Lower leg skin (tissue), 3 donors: ENCODE results near the gene MTUS2.

ENCODE experiments used
- POLR2A ChIP-seq, 2 donors: fragments of 450-650 bp; IDR thresholded peaks; one replicate each; pipeline ENCODE4 v1.6.1; 2016 to 2017; ENCODE audit warnings: antibody characterized with exemption in 2 of 2, mild to moderate bottlenecking in 1 of 2, moderate library complexity in 1 of 2
- TF ChIP-seq, protein P1 (sequence below), 3 donors: fragments of 450-650 bp; IDR thresholded peaks; one replicate each; pipeline ENCODE4 v1.5.1; 2016; ENCODE audit warnings: antibody characterized with exemption in 3 of 3, mild to moderate bottlenecking in 3 of 3, moderate library complexity in 2 of 3

DNA sequence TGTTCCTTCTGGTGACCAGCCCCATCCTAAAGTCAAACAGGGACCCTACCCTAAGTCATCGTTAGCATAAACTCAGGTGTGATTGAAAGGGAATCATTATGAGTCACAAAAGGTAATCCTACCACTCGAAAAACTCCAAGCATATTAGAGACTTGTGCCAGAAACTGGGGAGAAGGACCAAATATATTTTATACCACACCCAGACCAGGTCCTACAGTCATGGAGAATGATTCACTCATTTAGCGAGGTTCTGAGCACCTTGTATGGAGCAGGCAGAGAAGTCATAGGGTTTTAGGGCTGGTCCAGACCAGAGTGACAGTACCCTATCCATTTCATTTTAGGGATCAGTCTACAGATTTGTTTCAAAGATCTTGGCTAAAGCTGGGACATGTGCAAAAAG lies 625.9 kb downstream of the MTUS2 start:
- TF ChIP-seq, protein P1, sequence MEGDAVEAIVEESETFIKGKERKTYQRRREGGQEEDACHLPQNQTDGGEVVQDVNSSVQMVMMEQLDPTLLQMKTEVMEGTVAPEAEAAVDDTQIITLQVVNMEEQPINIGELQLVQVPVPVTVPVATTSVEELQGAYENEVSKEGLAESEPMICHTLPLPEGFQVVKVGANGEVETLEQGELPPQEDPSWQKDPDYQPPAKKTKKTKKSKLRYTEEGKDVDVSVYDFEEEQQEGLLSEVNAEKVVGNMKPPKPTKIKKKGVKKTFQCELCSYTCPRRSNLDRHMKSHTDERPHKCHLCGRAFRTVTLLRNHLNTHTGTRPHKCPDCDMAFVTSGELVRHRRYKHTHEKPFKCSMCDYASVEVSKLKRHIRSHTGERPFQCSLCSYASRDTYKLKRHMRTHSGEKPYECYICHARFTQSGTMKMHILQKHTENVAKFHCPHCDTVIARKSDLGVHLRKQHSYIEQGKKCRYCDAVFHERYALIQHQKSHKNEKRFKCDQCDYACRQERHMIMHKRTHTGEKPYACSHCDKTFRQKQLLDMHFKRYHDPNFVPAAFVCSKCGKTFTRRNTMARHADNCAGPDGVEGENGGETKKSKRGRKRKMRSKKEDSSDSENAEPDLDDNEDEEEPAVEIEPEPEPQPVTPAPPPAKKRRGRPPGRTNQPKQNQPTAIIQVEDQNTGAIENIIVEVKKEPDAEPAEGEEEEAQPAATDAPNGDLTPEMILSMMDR (IDR thresholded peaks at IDR 0.05), result no peak
- no peak for TF ChIP-seq POLR2A (IDR thresholded peaks at IDR 0.05)
